HFFc6 (cell line): ENCODE data around the gene MYF5. TPM values are rescaled to one million over a fixed set of nuclear protein-coding genes. Genes with fewer than 3 reads are reported as not detected.
A peak's percentile ranks its signal among the peaks of the same experiment; 100 is the strongest.

Experiments
- DNase-seq: peaks from one replicate; pipeline ENCODE4 v3.0.0-alpha.2; 2018
- H3K27ac Mint-ChIP-seq: 2 replicates; pipeline ENCODE4 v1.8.0; 2020; ENCODE audit warnings: mild to moderate bottlenecking, mixed read lengths
- H3K27me3 Mint-ChIP-seq: 2 replicates; pipeline ENCODE4 v1.8.0; 2021; ENCODE audit warnings: mild to moderate bottlenecking, moderate library complexity, mixed read lengths; ENCODE audit not compliant: insufficient read depth
- H3K36me3 Mint-ChIP-seq: 2 replicates; pipeline ENCODE4 v1.8.0; 2021; ENCODE audit warnings: low read depth, mixed read lengths
- H3K4me1 Mint-ChIP-seq: 2 replicates; pipeline ENCODE4 v1.8.0; 2020; ENCODE audit warnings: low read depth, mixed read lengths
- H3K4me3 Mint-ChIP-seq: 2 replicates; pipeline ENCODE4 v1.8.0; 2020; ENCODE audit warnings: mild to moderate bottlenecking, moderate library complexity, mixed read lengths
- H3K9me3 Mint-ChIP-seq: 2 replicates; pipeline ENCODE4 v1.8.0; 2020; ENCODE audit warnings: mild to moderate bottlenecking, mixed read lengths
- total RNA-seq, 6 experiments: library from RNA; stranded (reverse); fragmentation: NEBNext Ultra II Directional; extraction: Animal tissue kit (Norgen Biotek cat#: 25700); gene quantifications; 2 replicates in 1 of 6; 3 replicates in 5 of 6; pipeline ENCODE4 v1.2.3, GENCODE V29; 2021
- TF ChIP-seq, protein P1 (sequence below): fragments of 200-600 bp; sonication (generic); IDR thresholded peaks from 2 replicates; pipeline ENCODE4 v1.5.0; 2021; ENCODE audit warnings: antibody characterized with exemption, mild to moderate bottlenecking

The MYF5 gene
- total RNA-seq, 6 experiments from 2014 or later, result not detected

DNA sequence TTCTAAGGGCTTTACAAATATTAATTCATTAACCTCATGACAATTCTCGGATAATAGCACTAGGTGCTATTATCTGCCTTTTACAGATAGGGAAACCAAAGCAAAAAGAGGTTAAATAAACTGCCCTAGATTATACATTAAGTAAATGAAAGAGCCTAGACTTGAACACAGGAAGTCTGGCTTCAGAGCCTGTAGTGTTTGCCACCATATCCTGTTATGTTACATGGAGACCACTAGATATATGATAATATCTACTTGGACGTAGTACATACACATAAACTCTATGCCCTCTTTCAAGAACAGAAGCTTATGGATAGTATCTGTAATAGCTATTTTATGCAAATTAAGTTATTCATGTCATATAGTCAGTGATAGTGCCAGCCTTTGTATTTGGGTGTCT, 26.2 kb upstream of the MYF5 start:
- H3K4me3 Mint-ChIP-seq, result no peak overlapping the region
- no peaks in the 10 kb centered on the region for H3K4me1 Mint-ChIP-seq
- H3K27me3 Mint-ChIP-seq, result no peaks in the 10 kb centered on the region
- H3K36me3 Mint-ChIP-seq, result no peaks in the 10 kb centered on the region
- TF ChIP-seq, protein P1, sequence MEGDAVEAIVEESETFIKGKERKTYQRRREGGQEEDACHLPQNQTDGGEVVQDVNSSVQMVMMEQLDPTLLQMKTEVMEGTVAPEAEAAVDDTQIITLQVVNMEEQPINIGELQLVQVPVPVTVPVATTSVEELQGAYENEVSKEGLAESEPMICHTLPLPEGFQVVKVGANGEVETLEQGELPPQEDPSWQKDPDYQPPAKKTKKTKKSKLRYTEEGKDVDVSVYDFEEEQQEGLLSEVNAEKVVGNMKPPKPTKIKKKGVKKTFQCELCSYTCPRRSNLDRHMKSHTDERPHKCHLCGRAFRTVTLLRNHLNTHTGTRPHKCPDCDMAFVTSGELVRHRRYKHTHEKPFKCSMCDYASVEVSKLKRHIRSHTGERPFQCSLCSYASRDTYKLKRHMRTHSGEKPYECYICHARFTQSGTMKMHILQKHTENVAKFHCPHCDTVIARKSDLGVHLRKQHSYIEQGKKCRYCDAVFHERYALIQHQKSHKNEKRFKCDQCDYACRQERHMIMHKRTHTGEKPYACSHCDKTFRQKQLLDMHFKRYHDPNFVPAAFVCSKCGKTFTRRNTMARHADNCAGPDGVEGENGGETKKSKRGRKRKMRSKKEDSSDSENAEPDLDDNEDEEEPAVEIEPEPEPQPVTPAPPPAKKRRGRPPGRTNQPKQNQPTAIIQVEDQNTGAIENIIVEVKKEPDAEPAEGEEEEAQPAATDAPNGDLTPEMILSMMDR, result no peak
- no peak for DNase-seq
- no peak overlapping the region for H3K27ac Mint-ChIP-seq
- no peaks in the 10 kb centered on the region for H3K9me3 Mint-ChIP-seq

- Mint-ChIP-seq H3K27ac (no peak overlapping the region), H3K9me3 (no peaks in the 10 kb centered on the region), H3K27me3 (no peaks in the 10 kb centered on the region), H3K36me3 (no peaks in the 10 kb centered on the region), H3K4me1 (no peaks in the 10 kb centered on the region), H3K4me3 (no peak overlapping the region)
- DNase-seq, result no peak
- TF ChIP-seq, protein P1, result no peak
Measured at GRCh38 chr12:80692114-80692513, 24.6 kb upstream of the MYF5 start.

GRCh38 chr12:80697270-80697887, 19.3 kb upstream of the MYF5 start:
- no peaks in the 10 kb centered on the region; the same call in 1 of the 2 replicates for H3K27me3 Mint-ChIP-seq
- H3K27ac Mint-ChIP-seq, result no peak overlapping the region
- peaks cover 21% of the 10 kb centered on the region for H3K4me1 Mint-ChIP-seq
- no peaks in the 10 kb centered on the region for H3K9me3 Mint-ChIP-seq
- TF ChIP-seq, protein P1, result no peak
- H3K36me3 Mint-ChIP-seq, result no peaks in the 10 kb centered on the region
- H3K4me3 Mint-ChIP-seq, result no peak overlapping the region
- DNase-seq, result no peak

GRCh38 chr12:80698256-80698655, 18.5 kb upstream of the MYF5 start:
- Mint-ChIP-seq H3K27me3 (no peaks in the 10 kb centered on the region; the same call in 1 of the 2 replicates), H3K4me3 (peak overlapping the region; percentile 70), H3K27ac (no peak overlapping the region), H3K9me3 (no peaks in the 10 kb centered on the region), H3K4me1 (peaks cover 30% of the 10 kb centered on the region), H3K36me3 (no peaks in the 10 kb centered on the region)
- no peak for DNase-seq
- TF ChIP-seq, protein P1, result no peak

- no peak overlapping the region for H3K27ac Mint-ChIP-seq
- DNase-seq, result no peak
- no peaks in the 10 kb centered on the region; the same call in 1 of the 2 replicates for H3K27me3 Mint-ChIP-seq
- H3K4me1 Mint-ChIP-seq, result peaks cover 38% of the 10 kb centered on the region
- TF ChIP-seq, protein P1, result no peak
- no peaks in the 10 kb centered on the region for H3K9me3 Mint-ChIP-seq
- H3K36me3 Mint-ChIP-seq, result no peaks in the 10 kb centered on the region
- peak overlapping the region; percentile 70 for H3K4me3 Mint-ChIP-seq
Measured at GRCh38 chr12:80698847-80699542, 17.7 kb upstream of the MYF5 start.
